ENCODE measurements around the gene ANP32A.

ANP32A gene

DNA sequence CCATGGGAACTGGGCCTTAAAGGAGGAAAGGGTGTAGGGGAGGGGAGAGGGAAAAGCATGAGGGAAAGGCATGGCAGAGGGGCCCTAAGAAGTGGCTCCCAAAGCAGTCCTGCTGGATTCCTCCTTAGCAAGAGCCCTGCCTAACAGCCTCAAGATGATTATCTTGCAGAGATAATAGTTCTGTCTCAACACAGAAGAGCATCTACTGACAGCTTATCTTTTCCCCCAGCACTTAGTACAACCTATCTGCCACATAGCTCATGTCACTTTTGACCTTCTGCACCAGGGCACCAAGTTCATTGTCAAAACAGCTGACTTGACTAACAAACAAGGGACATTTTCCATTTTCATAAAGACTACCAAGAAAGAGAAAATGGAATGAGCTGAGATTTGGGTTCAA is 86.3 kb downstream of the ANP32A start:
- H3K4me3 ChIP-seq (ENCODE audit: low read length): no peak overlapping the region
- no peaks in the 10 kb centered on the region for H3K4me1 ChIP-seq (ENCODE audit: insufficient read depth, low read length)
- H2AFZ ChIP-seq (ENCODE audit: low read depth, low read length): no peak overlapping the region
- peaks cover 4% of the 10 kb centered on the region for H3K27me3 ChIP-seq (ENCODE audit: insufficient read depth, low read length)
- H3K9me3 ChIP-seq (ENCODE audit: low read length): no peaks in the 10 kb centered on the region
- H3K36me3 ChIP-seq (ENCODE audit: insufficient read depth, low read length): no peaks in the 10 kb centered on the region

DNA sequence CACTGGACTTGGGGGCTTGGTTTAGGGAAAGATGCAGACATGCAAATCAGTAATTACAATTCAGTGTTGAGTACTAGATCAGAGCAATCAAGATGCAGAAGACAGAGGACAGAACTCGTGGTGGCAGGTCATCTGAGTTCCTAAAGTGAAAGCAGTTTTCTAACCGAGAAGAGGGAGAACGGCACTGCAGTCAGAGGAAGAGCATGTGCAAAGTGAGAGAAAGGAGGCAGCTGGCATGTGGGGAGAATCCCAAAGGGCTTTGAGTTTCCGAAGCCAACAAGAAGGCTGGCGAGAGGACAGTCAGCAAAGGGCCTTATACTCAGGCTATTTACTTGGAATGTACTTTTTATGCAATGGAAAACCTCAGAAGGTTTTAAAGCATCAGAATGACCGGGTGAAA is 87.0 kb downstream of the ANP32A start:
- Histone ChIP-seq H3K4me3 (ENCODE audit: low read length) (no peak overlapping the region), H3K4me1 (ENCODE audit: insufficient read depth, low read length) (no peaks in the 10 kb centered on the region), H3K36me3 (ENCODE audit: insufficient read depth, low read length) (no peaks in the 10 kb centered on the region), H2AFZ (ENCODE audit: low read depth, low read length) (no peak overlapping the region), H3K9me3 (ENCODE audit: low read length) (no peaks in the 10 kb centered on the region), H3K27me3 (ENCODE audit: insufficient read depth, low read length) (peaks cover 4% of the 10 kb centered on the region)

DNA sequence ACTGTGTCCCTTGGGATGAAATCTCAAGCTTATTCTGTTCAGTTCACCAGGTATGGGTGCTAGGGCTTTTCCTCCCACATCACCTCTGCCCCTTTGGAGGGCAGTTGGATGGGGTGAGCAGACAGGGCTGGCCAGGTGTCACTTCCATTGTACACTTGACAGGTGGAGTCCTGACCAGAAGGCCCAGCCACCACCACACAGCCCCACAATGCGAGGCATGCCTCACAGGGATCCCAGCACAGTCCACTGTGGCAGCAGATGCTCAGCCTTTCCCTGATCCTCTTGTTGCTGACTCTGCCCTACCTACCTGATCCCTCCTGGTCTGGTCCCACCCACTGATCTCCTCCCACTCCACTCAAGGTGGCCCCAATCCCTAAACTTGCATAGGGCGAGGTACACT is 88.2 kb downstream of the ANP32A start:
- no peaks in the 10 kb centered on the region for H3K9me3 ChIP-seq (ENCODE audit: low read length)
- H3K4me3 ChIP-seq (ENCODE audit: low read length): no peak overlapping the region
- H3K36me3 ChIP-seq (ENCODE audit: insufficient read depth, low read length): no peaks in the 10 kb centered on the region
- H3K27me3 ChIP-seq (ENCODE audit: insufficient read depth, low read length): peaks cover 4% of the 10 kb centered on the region
- H2AFZ ChIP-seq (ENCODE audit: low read depth, low read length): no peak overlapping the region
- H3K4me1 ChIP-seq (ENCODE audit: insufficient read depth, low read length): no peaks in the 10 kb centered on the region

DNA sequence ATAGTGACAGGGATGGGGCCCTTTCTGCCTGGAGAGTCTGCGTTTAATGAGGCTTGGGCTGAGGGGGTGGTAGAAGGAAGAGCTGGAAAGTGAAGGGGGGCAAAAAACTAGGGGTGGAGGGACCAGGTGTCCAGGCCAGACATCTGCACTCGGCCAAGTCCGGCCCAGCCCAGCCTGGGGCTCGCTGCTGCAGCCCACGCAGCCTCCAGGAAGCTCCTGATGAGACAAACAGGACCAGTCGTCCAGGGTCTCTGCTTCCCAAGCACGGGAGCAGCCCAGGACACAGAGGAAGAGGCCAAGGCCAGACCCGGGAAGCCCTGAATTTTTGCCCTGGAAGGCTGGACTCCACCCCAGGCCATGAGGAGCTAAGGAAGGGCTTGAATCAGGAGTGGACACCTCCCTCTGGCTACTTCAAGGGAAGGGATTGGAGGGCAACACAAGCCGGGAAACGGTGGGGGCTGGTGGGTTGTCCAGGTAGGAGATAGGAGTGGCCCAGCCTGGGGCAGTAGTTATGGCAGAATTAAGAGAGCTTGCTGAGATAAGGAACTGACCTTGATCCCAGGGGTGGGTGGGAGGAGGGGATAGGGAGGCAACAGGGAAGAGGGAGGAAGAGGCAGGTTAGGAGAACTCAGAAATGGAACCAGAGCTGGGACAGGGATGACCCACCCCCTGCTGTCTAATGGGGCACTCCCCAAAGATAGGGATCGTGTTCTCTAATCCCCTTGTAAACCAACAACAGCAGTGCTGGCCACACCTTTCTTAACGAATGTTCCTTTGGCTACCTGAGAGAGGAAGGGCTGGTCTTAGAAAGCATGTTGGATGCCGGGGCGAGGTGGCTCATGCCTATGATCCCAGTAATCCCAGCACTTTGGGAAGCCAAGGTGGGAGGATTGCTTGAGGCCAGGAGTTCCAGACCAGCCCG is 89.5 kb downstream of the ANP32A start:
- Histone ChIP-seq H3K9me3 (ENCODE audit: low read length) (no peaks in the 10 kb centered on the region), H3K4me1 (ENCODE audit: insufficient read depth, low read length) (no peaks in the 10 kb centered on the region), H3K4me3 (ENCODE audit: low read length) (no peak overlapping the region), H2AFZ (ENCODE audit: low read depth, low read length) (no peak overlapping the region), H3K27me3 (ENCODE audit: insufficient read depth, low read length) (peaks cover 4% of the 10 kb centered on the region), H3K36me3 (ENCODE audit: insufficient read depth, low read length) (no peaks in the 10 kb centered on the region)

DNA sequence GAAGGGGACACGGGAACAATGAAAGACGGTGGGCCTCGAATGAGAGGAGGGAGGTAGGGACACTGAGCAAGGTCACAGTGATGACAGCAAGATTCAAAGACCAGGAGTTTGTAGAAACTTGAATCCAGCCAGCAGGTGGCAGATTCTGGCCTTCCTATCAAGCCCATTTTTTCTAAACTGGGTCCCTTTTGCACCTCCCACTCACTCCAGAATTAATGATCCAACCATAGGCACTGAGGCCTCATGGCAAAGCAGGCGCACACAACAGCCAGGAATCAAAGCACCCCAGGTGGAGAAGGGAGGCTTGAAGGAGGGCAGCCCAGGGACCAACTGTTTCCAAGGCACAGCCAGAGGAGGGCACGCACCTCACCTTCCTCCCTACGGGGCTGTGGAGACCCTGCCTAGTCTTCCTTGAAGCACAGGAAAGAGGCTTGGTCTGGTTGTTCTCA is 90.2 kb downstream of the ANP32A start:
- no peaks in the 10 kb centered on the region for H3K36me3 ChIP-seq (ENCODE audit: insufficient read depth, low read length)
- no peaks in the 10 kb centered on the region for H3K4me1 ChIP-seq (ENCODE audit: insufficient read depth, low read length)
- peaks cover 4% of the 10 kb centered on the region for H3K27me3 ChIP-seq (ENCODE audit: insufficient read depth, low read length)
- no peak overlapping the region for H2AFZ ChIP-seq (ENCODE audit: low read depth, low read length)
- H3K4me3 ChIP-seq (ENCODE audit: low read length): no peak overlapping the region
- no peaks in the 10 kb centered on the region for H3K9me3 ChIP-seq (ENCODE audit: low read length)

DNA sequence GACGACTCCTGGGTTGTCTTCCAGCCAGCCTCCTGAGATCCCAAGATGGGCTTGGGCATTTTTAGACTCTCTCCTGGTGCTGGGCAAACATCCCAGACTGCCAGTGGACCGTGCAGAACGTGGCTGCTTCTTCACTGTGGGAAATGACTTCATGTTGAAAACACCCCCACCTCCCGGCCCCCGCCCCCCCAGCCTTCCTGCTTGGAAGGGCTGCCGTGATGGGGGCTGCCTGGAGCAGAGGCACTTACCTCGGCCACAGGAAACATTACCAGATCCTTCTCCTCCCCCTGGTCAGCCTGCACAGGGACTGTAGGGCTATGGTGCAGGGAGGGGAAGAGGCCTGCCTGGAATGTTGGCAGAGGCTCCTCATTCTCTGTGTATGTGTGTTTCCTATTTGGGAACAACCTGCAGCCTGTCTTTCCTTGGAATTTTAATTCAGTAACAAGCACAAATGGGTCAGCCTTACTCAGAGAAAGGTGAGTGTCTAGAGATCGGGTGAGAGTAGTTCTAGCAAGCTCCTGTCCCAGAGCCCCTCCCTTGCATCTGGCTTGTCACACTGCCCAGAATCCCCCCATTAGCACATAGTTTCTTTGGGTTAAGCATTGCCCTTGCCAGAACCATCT is 90.8 kb downstream of the ANP32A start:
- H3K27me3 ChIP-seq (ENCODE audit: insufficient read depth, low read length): peaks cover 4% of the 10 kb centered on the region
- H3K4me1 ChIP-seq (ENCODE audit: insufficient read depth, low read length): no peaks in the 10 kb centered on the region
- no peak overlapping the region for H2AFZ ChIP-seq (ENCODE audit: low read depth, low read length)
- H3K9me3 ChIP-seq (ENCODE audit: low read length): no peaks in the 10 kb centered on the region
- no peaks in the 10 kb centered on the region for H3K36me3 ChIP-seq (ENCODE audit: insufficient read depth, low read length)
- no peak overlapping the region for H3K4me3 ChIP-seq (ENCODE audit: low read length)

All from neuron (in vitro differentiated cells).